Measurements from ENCODE around the gene ANKRD33B. TPM values are rescaled to one million over a fixed set of nuclear protein-coding genes. Genes with fewer than 3 reads are reported as not detected.
"Not testable (repeated sequence)": the region's sequence is repeated elsewhere in the genome, so short reads cannot be mapped to it uniquely, and the experiment has no call there.

Gene ANKRD33B
- total and polyA plus RNA-seq, 2 experiments from 2014 or later: 1.5 to 2.0 TPM

GRCh38 chr5:10545084-10545483, 18.8 kb upstream of the ANKRD33B start:
- no peak for DNase-seq (ENCODE audit: low spot score)
- Histone ChIP-seq H3K79me2 (no peaks in the 10 kb centered on the region), H4K20me1 (ENCODE audit: insufficient read depth, poor library complexity, severe bottlenecking) (no peaks in the 10 kb centered on the region), H3K4me3 (no peak overlapping the region), H3K27ac (no peak overlapping the region), H3K9me3 (ENCODE audit: low read depth) (no peaks in the 10 kb centered on the region), H3K4me2 (no peak overlapping the region), H3K27me3 (peaks cover 20% of the 10 kb centered on the region), H3K4me1 (ENCODE audit: insufficient read depth) (no peaks in the 10 kb centered on the region), H3K9me2 (replicated peaks; ENCODE audit: insufficient read depth) (no peaks in the 10 kb centered on the region), H2AFZ (no peak overlapping the region), H3K36me3 (replicated peaks; ENCODE audit: insufficient read depth, low read depth) (no peaks in the 10 kb centered on the region)
- WGBS (ENCODE audit: low lambda C conversion rate, missing lambda C conversion rate): 88% methylated on average over 6 of the region's 8 CpGs
- no peak for TF ChIP-seq EZH2phosphoT487 (IDR thresholded peaks at IDR 0.05; ENCODE audit: low read depth, severe bottlenecking, unreplicated experiment)
- no peak for TF ChIP-seq CTCF (IDR thresholded peaks at IDR 0.05; ENCODE audit: poor library complexity)
- TF ChIP-seq EZH2 (IDR thresholded peaks at IDR 0.05; ENCODE audit: borderline replicate concordance): no peak

GRCh38 chr5:10546186-10546585, 17.7 kb upstream of the ANKRD33B start:
- Histone ChIP-seq H3K27ac (no peak overlapping the region), H2AFZ (no peak overlapping the region), H3K4me1 (ENCODE audit: insufficient read depth) (peaks cover 3% of the 10 kb centered on the region), H3K9me3 (ENCODE audit: low read depth) (no peaks in the 10 kb centered on the region), H3K4me2 (no peak overlapping the region), H3K9me2 (replicated peaks; ENCODE audit: insufficient read depth) (no peaks in the 10 kb centered on the region), H3K27me3 (peaks cover 20% of the 10 kb centered on the region), H3K36me3 (replicated peaks; ENCODE audit: insufficient read depth, low read depth) (no peaks in the 10 kb centered on the region), H4K20me1 (ENCODE audit: insufficient read depth, poor library complexity, severe bottlenecking) (no peaks in the 10 kb centered on the region), H3K4me3 (no peak overlapping the region), H3K79me2 (no peaks in the 10 kb centered on the region)
- no peak for DNase-seq (ENCODE audit: low spot score)
- no peak for TF ChIP-seq EZH2phosphoT487 (IDR thresholded peaks at IDR 0.05; ENCODE audit: low read depth, severe bottlenecking, unreplicated experiment)
- TF ChIP-seq EZH2 (IDR thresholded peaks at IDR 0.05; ENCODE audit: borderline replicate concordance): no peak
- TF ChIP-seq CTCF (IDR thresholded peaks at IDR 0.05; ENCODE audit: poor library complexity): no peak
- WGBS (ENCODE audit: low lambda C conversion rate, missing lambda C conversion rate): 68% methylated on average over 7 of the region's 7 CpGs

- H4K20me1 ChIP-seq (ENCODE audit: insufficient read depth, poor library complexity, severe bottlenecking): no peaks in the 10 kb centered on the region
Measured at GRCh38 chr5:10548418-10549122, 15.3 kb upstream of the ANKRD33B start.

GRCh38 chr5:10549123-10549514, 14.8 kb upstream of the ANKRD33B start:
- not testable (repeated sequence) for H3K9me3 ChIP-seq (ENCODE audit: low read depth); H3K4me2 ChIP-seq; H4K20me1 ChIP-seq (ENCODE audit: insufficient read depth, poor library complexity, severe bottlenecking); H3K36me3 ChIP-seq (replicated peaks; ENCODE audit: insufficient read depth, low read depth); H3K4me3 ChIP-seq; DNase-seq (ENCODE audit: low spot score); H3K79me2 ChIP-seq; H3K27ac ChIP-seq; H3K9me2 ChIP-seq (replicated peaks; ENCODE audit: insufficient read depth); H2AFZ ChIP-seq
- WGBS (ENCODE audit: low lambda C conversion rate, missing lambda C conversion rate): 97% methylated on average over 10 of the region's 30 CpGs
- peaks cover 13% of the 10 kb centered on the region for H3K4me1 ChIP-seq (ENCODE audit: insufficient read depth)
- H3K27me3 ChIP-seq: peaks cover 20% of the 10 kb centered on the region

More at GRCh38 chr5:10548418-10549122, 15.3 kb upstream of the ANKRD33B start:
- no peaks in the 10 kb centered on the region for H3K36me3 ChIP-seq (replicated peaks; ENCODE audit: insufficient read depth, low read depth)
- H2AFZ ChIP-seq: no peak overlapping the region
- no peaks in the 10 kb centered on the region for H3K79me2 ChIP-seq
- no peak for TF ChIP-seq EZH2phosphoT487 (IDR thresholded peaks at IDR 0.05; ENCODE audit: low read depth, severe bottlenecking, unreplicated experiment)
- no peak for TF ChIP-seq CTCF (IDR thresholded peaks at IDR 0.05; ENCODE audit: poor library complexity)
- TF ChIP-seq EZH2 (IDR thresholded peaks at IDR 0.05; ENCODE audit: borderline replicate concordance): no peak
- DNase-seq (ENCODE audit: low spot score): no peak
- peaks cover 13% of the 10 kb centered on the region for H3K4me1 ChIP-seq (ENCODE audit: insufficient read depth)
- H3K4me3 ChIP-seq: no peak overlapping the region
- H3K27me3 ChIP-seq: peaks cover 20% of the 10 kb centered on the region
- no peaks in the 10 kb centered on the region for H3K9me2 ChIP-seq (replicated peaks; ENCODE audit: insufficient read depth)
- no peaks in the 10 kb centered on the region for H3K9me3 ChIP-seq (ENCODE audit: low read depth)
- H3K27ac ChIP-seq: no peak overlapping the region
- WGBS (ENCODE audit: low lambda C conversion rate, missing lambda C conversion rate): 97% methylated on average over 48 of the region's 48 CpGs
- no peak overlapping the region for H3K4me2 ChIP-seq
